Measurements from ENCODE around the gene GPC3.

DNA sequence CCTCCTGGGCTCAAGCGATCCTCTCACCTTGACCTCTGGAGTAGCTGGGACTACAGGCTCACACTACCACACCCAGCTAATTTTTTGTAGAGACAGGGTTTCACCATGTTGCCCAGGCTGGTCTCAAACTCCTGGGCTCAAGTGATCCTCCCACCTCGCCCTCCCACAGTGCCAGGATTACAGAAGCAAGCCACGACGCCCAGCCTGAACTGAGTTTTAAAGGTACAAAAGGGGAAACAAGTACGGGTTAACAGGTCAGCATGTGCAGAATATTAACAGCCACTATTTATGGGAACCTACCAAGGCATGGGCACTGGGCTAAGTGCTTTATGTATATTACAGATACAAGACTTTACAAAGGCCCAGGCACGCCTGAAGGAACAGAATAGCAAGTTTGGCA lies 405.8 kb downstream of the GPC3 start:
- TF ChIP-seq TAF1 (IDR thresholded peaks at IDR 0.05; ENCODE audit: low read depth) (no peak), TCF12 (IDR thresholded peaks at IDR 0.05; ENCODE audit: low read depth) (no peak), TEAD4 (IDR thresholded peaks at IDR 0.05) (no peak), CREB1 (IDR thresholded peaks at IDR 0.05; ENCODE audit: low read depth) (no peak), YY1 (IDR thresholded peaks at IDR 0.05; ENCODE audit: low read depth) (no peak)
- TF ChIP-seq, protein P1, sequence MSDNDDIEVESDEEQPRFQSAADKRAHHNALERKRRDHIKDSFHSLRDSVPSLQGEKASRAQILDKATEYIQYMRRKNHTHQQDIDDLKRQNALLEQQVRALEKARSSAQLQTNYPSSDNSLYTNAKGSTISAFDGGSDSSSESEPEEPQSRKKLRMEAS (IDR thresholded peaks at IDR 0.05): no peak

Measured in Ishikawa (cell line).